ENCODE results near the gene PC. TPM values are rescaled to one million over a fixed set of nuclear protein-coding genes. Genes with fewer than 3 reads are reported as not detected.
"Not testable (repeated sequence)": the region's sequence is repeated elsewhere in the genome, so short reads cannot be mapped to it uniquely, and the experiment has no call there.

PC gene
- total RNA-seq, 4 donors from 2014 or later: 7.3 to 22.5 (median 17.4) TPM

GRCh38 chr11:66964495-66964894, 6.3 kb upstream of the PC start:
- no peak for DNase-seq (ENCODE audit: low spot score in 2 of 2)
- 80 to 82% methylated on average over 3 of the region's 3 CpGs for WGBS, 2 donors
- H3K4me3 ChIP-seq (ENCODE audit: low read depth, poor library complexity, severe bottlenecking): no peak overlapping the region
- TF ChIP-seq CTCF (IDR thresholded peaks at IDR 0.05): no peak
- no peak for TF ChIP-seq POLR2A (IDR thresholded peaks at IDR 0.05)
- intact Hi-C loops (cut with DNase I; ENCODE audit: low total_unique reads): no loop called here

- no peak overlapping the region for H3K4me3 ChIP-seq (ENCODE audit: low read depth, poor library complexity, severe bottlenecking)
- intact Hi-C loops (cut with DNase I; ENCODE audit: low total_unique reads): no loop called here
- TF ChIP-seq CTCF (IDR thresholded peaks at IDR 0.05) (no peak), POLR2A (IDR thresholded peaks at IDR 0.05) (no peak)
- DNase-seq (ENCODE audit: low spot score in 2 of 2): no peak
- 75% methylated on average over 5 of the region's 5 CpGs for WGBS, 2 donors
Measured at GRCh38 chr11:66962801-66963200, 4.6 kb upstream of the PC start.

GRCh38 chr11:66962247-66962646, 4.1 kb upstream of the PC start:
- WGBS, 2 donors: 91 to 94% methylated on average over 2 of the region's 2 CpGs
- TF ChIP-seq CTCF (IDR thresholded peaks at IDR 0.05) (no peak), POLR2A (IDR thresholded peaks at IDR 0.05) (no peak)
- intact Hi-C loops (cut with DNase I; ENCODE audit: low total_unique reads): no loop called here
- no peak for DNase-seq (ENCODE audit: low spot score in 2 of 2)
- H3K4me3 ChIP-seq (ENCODE audit: low read depth, poor library complexity, severe bottlenecking): no peak overlapping the region

- intact Hi-C loops (cut with DNase I; ENCODE audit: low total_unique reads); DNase-seq (ENCODE audit: low spot score in 2 of 2); H3K4me3 ChIP-seq (ENCODE audit: low read depth, poor library complexity, severe bottlenecking): not testable (repeated sequence)
- 83 to 86% methylated on average over 5 of the region's 5 CpGs for WGBS, 2 donors
Measured at GRCh38 chr11:66961691-66962213, 3.6 kb upstream of the PC start.

GRCh38 chr11:66958956-66959274, 732 bp upstream of the PC start:
- no peak for DNase-seq (ENCODE audit: low spot score in 2 of 2)
- H3K4me3 ChIP-seq (ENCODE audit: low read depth, poor library complexity, severe bottlenecking): no peak overlapping the region
- WGBS, 2 donors: 16 to 22% methylated on average over 10 of the region's 10 CpGs
- TF ChIP-seq CTCF (IDR thresholded peaks at IDR 0.05) (no peak), POLR2A (IDR thresholded peaks at IDR 0.05) (no peak)
- intact Hi-C loops (cut with DNase I; ENCODE audit: low total_unique reads): loop anchor here (1.0 kb wide), 1 partner anchor 86 kb away; no protein-coding TSS in a partner anchor

GRCh38 chr11:66957971-66958231, 282 bp downstream of the PC start:
- no peak for DNase-seq (ENCODE audit: low spot score in 2 of 2)
- intact Hi-C loops (cut with DNase I; ENCODE audit: low total_unique reads): no loop called here
- TF ChIP-seq POLR2A (IDR thresholded peaks at IDR 0.05): no peak
- no peak for TF ChIP-seq CTCF (IDR thresholded peaks at IDR 0.05)
- H3K4me3 ChIP-seq (ENCODE audit: low read depth, poor library complexity, severe bottlenecking): peak overlapping the region; percentile 44
- WGBS, 2 donors: 0% methylated on average over 1 of the region's 40 CpGs; no CpG with 5 or more reads in 1 of the 2 donors

Data from lower leg skin (tissue), 4 donors.